BE2C (cell line): Measurements from ENCODE around the gene SULT1C4.

ENCODE experiments used
- DNase-seq: peaks from one replicate; pipeline ENCODE4 v3.0.0-alpha.2; 2020
- H3K27me3 ChIP-seq: fragments of 250-450 bp; sonication (Bioruptor Pico); 2 replicates; pipeline ENCODE4 v1.5.1; 2020; ENCODE audit warnings: mild to moderate bottlenecking
- H3K36me3 ChIP-seq: fragments of 250-450 bp; sonication (Bioruptor Pico); 2 replicates; pipeline ENCODE4 v1.5.1; 2020; ENCODE audit warnings: mild to moderate bottlenecking
- H3K4me1 ChIP-seq: fragments of 250-450 bp; sonication (Bioruptor Pico); 2 replicates; pipeline ENCODE4 v1.5.1; 2020
- H3K4me3 ChIP-seq: 2 replicates; pipeline ENCODE4 v1.5.1; 2011; ENCODE audit warnings: low read depth, low read length
- H3K9me3 ChIP-seq: fragments of 250-450 bp; sonication (Bioruptor Pico); 2 replicates; pipeline ENCODE4 v1.5.1; 2020
- TF ChIP-seq, protein P1 (sequence below): IDR thresholded peaks from 2 replicates; pipeline ENCODE4 v1.5.1; 2012; ENCODE audit warnings: mild to moderate bottlenecking, low read depth, low read length

Gene SULT1C4

DNA sequence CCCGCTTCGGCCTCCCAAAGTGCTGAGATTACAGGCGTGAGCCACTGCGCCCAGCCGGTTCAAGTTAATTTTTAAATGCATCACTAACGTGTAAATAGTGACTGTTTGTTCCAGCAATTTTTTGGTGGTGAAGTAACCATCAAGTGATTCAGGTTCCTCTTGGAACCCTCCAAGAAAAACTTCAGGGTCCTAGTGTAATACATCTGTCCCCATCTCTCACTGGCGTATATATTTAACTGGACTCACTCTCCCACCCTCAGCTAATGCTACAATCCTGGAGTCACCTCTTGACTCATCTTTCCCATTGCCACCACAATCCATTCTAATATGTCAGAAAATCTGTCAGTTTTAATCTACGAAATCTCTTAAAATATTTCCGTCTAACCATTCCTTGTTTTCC lies 10.3 kb downstream of the SULT1C4 start:
- TF ChIP-seq, protein P1, sequence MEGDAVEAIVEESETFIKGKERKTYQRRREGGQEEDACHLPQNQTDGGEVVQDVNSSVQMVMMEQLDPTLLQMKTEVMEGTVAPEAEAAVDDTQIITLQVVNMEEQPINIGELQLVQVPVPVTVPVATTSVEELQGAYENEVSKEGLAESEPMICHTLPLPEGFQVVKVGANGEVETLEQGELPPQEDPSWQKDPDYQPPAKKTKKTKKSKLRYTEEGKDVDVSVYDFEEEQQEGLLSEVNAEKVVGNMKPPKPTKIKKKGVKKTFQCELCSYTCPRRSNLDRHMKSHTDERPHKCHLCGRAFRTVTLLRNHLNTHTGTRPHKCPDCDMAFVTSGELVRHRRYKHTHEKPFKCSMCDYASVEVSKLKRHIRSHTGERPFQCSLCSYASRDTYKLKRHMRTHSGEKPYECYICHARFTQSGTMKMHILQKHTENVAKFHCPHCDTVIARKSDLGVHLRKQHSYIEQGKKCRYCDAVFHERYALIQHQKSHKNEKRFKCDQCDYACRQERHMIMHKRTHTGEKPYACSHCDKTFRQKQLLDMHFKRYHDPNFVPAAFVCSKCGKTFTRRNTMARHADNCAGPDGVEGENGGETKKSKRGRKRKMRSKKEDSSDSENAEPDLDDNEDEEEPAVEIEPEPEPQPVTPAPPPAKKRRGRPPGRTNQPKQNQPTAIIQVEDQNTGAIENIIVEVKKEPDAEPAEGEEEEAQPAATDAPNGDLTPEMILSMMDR: no peak
- H3K36me3 ChIP-seq: no peaks in the 10 kb centered on the region
- no peak for DNase-seq
- no peaks in the 10 kb centered on the region for H3K9me3 ChIP-seq
- no peak overlapping the region for H3K4me3 ChIP-seq
- H3K27me3 ChIP-seq: no peaks in the 10 kb centered on the region
- no peaks in the 10 kb centered on the region for H3K4me1 ChIP-seq

DNA sequence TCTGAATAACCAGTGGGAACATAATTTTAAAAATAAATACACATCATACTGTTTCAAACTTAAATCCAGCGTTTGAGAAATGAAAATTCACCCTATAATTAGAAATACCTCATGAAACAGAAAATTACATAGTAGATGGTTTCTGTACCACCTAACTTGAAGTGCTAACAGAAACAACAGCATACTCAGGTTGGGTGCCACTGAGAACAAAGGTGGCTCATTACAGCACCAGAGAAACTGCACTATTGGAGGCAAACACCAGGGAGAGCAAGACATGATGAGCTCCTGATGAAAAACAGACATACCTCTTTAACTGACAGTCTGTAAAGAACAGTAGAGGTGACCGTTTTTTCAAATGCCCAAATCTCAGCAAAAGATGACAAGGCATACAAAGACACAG lies 12.6 kb downstream of the SULT1C4 start:
- Histone ChIP-seq H3K36me3 (no peaks in the 10 kb centered on the region), H3K27me3 (no peaks in the 10 kb centered on the region), H3K9me3 (no peaks in the 10 kb centered on the region), H3K4me3 (no peak overlapping the region), H3K4me1 (no peaks in the 10 kb centered on the region)
- TF ChIP-seq, protein P1: no peak
- DNase-seq: no peak

DNA sequence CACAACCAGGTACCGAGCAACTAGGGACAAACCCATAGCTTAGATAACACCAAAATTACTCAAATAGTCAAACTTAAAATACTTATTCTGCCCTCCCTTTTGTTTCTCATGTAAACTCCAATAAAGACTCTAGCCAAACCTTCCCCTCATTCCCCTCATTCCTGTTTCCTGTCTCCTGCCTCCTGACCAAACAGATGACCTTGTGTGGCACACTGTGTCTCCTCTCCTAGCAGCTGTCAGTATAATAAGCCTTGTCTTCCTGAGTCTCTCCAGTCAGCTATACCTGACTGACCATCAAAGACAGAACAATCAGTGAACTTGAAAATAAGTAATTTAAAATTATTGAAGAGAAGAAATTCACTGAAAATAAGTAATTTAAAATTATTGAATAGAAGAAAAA lies 14.3 kb downstream of the SULT1C4 start:
- no peaks in the 10 kb centered on the region for H3K4me1 ChIP-seq
- H3K36me3 ChIP-seq: no peaks in the 10 kb centered on the region
- H3K27me3 ChIP-seq: no peaks in the 10 kb centered on the region
- TF ChIP-seq, protein P1: no peak
- DNase-seq: no peak
- no peaks in the 10 kb centered on the region for H3K9me3 ChIP-seq
- H3K4me3 ChIP-seq: no peak overlapping the region

DNA sequence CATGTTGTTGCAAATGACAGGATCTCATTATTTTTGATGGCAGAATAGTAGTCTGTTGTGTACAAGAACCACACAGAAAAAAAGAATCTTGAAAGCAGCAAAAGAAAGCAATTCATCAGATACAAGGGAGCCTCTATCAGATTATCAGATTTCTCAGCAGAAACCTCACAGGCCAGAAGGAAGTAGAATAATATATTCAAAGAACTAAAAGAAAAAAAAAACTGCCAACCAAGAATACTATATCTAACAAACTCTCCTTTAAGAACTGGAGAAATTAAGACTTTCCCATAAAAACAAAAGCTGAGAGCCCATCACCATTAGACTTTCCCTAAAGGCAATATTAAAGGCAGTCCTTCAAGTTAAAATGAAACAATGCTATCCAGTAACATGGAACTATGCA lies 15.4 kb downstream of the SULT1C4 start:
- no peak for DNase-seq
- TF ChIP-seq, protein P1: no peak
- no peaks in the 10 kb centered on the region for H3K9me3 ChIP-seq
- H3K36me3 ChIP-seq: no peaks in the 10 kb centered on the region
- H3K4me1 ChIP-seq: no peaks in the 10 kb centered on the region
- no peak overlapping the region for H3K4me3 ChIP-seq
- no peaks in the 10 kb centered on the region for H3K27me3 ChIP-seq

DNA sequence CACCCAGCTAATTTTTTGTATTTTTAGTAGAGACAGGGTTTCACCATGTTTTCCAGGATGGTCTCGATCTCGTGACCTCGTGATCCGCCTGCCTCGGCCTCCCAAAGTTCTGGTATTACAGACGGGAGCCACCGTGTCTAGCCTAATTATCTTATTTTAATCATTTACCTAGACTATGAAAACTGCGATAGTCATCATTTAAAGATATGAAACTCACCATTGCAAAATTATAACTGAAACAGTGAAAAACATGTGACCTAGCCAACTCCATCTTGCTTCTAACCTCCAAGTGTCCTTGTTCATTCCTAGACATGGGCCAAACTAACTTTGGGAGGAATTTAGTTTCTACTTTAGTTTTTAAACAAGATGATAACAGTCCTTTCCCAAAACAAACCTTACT lies 17.4 kb downstream of the SULT1C4 start:
- Histone ChIP-seq H3K4me3 (no peak overlapping the region), H3K9me3 (no peaks in the 10 kb centered on the region), H3K27me3 (no peaks in the 10 kb centered on the region), H3K36me3 (no peaks in the 10 kb centered on the region), H3K4me1 (no peaks in the 10 kb centered on the region)
- TF ChIP-seq, protein P1: no peak
- no peak for DNase-seq

DNA sequence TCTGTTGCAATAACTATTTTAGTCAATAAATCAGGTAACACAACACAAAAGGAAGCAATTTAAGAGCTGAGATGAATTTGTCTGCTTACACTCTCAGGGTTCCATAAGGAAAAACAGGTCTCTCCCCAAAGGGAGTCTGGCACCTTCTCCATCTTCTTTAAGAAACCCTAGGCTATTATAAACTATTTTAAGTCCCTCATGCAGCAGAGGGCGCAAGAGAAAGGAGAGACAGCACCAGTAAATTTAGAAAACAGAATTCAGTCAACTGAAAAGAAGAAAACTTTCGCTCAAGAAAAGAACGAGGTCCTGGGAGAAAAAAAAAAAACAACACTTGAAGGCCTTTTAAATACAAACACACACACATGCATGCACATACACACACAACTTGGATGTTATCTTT lies 19.1 kb downstream of the SULT1C4 start:
- Histone ChIP-seq H3K4me1 (no peaks in the 10 kb centered on the region), H3K27me3 (no peaks in the 10 kb centered on the region), H3K9me3 (no peaks in the 10 kb centered on the region), H3K4me3 (no peak overlapping the region), H3K36me3 (no peaks in the 10 kb centered on the region)
- TF ChIP-seq, protein P1: peak; percentile 40
- peak; percentile 41 for DNase-seq
